HG02623 (cell line): ENCODE data around the gene TMBIM4.
"Not testable (repeated sequence)": the region's sequence is repeated elsewhere in the genome, so short reads cannot be mapped to it uniquely, and the experiment has no call there.

Source experiments
- ATAC-seq: cut with Tn5 transposase; IDR thresholded peaks from one replicate; pipeline ENCODE4 v1.9.1; 2021; ENCODE audit warnings: moderate library complexity; ENCODE audit not compliant: unreplicated experiment

The TMBIM4 gene

DNA sequence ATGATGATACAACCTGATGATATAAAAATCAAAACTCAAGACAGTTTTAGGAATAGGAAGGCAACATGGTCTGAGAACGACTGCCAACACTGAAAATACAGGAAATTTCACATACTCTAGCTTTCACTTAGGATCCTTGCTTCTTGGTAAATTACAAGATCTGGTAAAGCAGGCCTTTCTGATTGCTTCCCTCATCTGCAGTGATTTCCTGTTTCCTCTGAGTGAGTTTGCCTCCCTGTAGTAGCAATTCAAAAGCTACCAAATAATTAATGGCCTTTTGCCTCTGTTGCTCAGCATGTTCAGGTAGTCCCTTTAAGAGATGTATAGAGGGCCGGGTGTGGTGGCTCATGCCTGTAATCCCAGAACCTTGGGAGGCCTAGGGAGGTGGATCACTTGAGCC lies 17.2 kb upstream of the TMBIM4 start:
- ATAC-seq, result no peak

DNA sequence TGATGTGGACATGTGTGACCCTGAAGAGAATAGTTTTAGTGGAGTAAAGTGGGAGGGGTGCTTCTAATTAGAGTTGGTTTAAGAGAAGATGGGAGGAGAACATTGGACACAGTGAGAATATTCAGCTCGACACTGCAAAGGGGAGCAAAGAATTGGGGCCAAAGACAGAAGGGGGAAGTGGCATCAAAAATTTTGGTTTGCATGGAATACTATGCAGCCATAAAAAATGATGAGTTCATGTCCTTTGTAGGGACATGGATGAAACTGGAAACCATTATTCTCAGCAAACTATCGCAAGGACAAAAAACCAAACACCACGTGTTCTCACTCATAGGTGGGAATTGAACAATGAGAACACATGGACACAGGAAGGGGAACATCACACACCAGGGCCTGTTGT lies 15.0 kb upstream of the TMBIM4 start:
- ATAC-seq, result not testable (repeated sequence)

DNA sequence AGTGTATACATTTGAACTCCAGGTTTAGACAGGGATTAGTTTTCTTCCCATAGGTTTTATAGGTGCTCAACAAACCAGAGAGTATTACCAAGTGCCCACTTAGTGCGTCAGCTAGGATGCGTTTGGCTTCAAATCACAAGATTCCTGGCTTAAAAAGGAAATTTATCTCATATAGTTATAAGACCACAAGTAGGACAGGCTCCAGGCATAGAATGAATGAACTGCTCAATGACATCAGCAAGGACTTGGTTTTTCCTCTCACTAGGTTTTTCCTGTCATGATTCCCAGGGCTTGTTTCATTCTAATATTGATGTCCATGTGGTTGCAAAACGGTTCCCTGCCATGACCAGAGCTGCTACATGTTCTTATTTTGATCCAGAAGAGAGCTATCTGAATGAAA lies 13.2 kb upstream of the TMBIM4 start:
- ATAC-seq, result no peak

DNA sequence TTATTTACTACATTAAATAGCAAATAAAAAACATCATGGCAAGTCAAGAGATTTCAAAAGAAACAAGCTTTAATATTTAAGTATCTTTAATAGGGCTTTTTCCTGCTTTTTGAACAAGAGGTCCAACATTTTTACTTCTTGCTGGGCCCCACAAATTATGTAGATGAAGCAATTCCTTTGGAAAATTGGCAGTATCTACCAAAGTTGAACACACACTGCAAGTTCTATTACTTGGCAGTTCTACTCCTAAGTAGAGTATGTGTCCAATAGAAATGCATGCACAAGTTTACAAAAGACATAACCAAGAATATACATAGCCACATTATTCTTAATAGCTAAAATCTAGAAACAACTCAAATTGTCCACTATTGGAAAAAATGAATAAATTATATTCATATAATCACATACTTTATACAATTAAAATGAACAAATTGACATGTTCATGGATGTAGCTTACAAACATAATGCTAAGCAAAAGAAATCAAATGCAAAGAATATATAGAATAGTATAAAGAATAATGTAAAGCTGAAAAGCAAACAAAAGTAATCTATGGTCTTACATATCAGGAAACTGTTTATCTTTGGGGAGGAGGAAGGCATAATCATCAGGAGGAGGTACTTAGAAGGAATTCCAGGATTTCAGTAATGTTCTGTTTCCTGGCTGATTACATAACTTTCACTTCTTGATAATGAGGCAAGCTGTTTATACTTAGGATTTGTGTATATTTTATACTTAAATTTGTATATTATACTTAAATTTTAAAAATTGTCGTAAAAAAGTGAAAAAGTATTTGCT lies 6.5 kb upstream of the TMBIM4 start:
- no peak for ATAC-seq

DNA sequence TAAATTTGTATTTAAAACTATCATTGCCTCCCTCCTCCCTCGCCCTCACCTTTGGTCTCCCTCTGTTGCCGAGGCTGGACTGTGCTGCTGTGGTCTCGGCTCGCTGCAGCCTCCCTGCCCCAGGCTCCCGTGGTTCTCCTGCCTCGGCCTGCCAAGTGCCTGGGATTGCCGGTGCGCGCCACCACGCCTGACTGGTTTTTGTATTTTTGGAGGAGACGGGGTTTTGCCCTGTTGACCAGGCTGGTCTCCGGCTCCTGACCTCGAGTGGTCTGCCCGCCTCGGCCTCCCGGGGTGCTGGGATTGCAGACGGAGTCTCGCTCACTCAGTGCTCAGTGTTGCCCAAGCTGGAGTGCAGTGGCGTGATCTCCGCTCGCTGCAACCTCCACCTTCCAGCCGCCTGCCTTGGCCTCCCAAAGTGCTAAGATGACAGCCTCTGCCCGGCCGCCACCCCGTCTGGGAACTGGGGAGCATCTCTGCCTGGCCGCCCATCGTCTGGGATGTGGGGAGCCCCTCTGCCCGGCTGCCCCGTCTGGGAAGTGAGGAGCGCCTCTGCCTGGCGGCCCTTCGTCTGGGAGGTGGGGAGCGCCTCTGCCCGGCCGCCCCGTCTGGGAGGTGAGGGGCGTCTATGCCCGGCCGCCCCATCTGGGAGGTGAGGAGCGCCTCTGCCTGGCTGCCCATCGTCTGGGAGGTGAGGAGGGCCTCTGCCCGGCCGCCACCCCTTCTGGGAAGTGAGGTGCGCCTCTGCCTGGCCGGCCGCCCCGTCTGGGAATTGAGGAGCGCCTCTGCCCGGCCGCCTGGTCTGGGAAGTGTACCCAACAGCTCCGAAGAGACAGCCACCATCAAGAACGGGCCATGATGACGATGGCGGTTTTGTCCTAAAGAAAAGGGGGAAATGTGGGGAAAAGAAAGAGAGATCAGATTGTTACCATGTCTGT lies 4.9 kb upstream of the TMBIM4 start:
- ATAC-seq, result not testable (repeated sequence)

DNA sequence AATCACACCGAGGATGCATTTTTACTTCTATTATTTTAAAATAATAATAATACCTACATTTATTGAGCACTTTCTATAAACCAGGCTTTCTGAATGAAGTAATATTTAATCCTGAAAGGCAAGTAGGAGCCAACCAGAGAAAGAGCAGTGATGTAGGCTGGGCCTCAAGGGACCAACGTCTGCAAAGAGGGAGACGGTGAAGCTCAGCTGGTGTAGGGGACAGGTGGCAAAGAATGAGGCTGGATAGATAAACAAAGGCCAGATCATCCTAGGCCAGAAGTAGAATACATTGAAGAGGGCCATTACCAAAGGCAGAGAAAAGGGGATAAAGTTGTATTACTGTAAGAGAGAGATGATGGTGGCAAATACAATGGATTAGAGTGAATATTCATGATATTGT lies 810 bp upstream of the TMBIM4 start:
- ATAC-seq, result no peak

DNA sequence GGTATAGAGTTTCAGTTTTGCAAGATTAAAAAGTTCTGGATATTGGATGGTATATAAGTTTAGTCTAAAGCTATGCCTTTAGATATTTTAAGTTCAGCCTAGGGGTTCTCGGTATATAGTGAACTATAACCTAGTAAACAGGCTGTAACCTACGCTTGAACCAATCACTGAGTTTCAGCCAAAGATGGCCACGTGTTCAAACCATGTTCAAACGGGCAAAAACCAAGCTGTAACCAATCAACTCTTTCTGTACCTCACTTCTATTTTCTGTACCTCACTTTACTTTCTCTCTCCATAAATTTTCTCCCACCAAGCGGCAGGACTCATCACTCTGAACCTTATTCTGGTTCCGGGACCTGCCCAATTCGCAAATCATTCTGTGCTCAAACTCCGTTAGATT lies 1.4 kb downstream of the TMBIM4 start:
- no peak for ATAC-seq

DNA sequence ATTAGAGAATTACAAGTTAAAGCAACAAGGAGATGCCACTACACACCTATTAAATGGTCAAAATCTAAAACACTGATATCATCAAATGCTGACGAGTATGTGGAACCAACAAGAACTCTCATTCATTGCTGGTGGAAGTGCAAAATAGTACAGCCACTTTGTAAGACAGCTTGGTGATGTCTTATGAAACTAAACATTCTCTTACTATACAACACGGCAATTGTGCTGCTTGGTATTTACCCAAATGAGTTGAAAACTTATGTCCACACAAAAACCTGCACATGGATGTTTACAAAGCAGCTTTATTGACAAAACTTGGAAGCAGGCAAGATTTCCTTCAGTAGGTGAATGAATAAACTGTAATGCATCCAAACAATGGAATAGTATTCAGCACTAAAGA lies 3.2 kb downstream of the TMBIM4 start:
- ATAC-seq, result no peak

DNA sequence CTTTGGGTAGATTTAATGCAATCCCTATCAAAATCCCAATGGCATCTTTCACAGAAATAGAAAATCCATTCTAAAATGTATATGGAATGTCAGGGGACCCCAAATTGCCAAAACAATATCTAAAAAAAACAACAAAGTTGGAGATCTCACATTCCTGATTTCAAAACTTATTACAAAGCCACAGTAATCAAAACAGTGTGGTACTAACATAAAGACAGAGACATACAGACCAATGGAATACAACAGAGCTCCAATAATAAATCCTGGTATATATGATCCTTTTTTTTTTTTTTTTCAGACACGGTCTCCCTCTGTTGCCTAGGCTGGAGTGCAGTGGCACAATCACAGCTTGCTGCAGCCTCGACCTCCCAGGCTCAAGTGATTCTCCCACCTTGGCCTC lies 4.7 kb downstream of the TMBIM4 start:
- ATAC-seq, result no peak

DNA sequence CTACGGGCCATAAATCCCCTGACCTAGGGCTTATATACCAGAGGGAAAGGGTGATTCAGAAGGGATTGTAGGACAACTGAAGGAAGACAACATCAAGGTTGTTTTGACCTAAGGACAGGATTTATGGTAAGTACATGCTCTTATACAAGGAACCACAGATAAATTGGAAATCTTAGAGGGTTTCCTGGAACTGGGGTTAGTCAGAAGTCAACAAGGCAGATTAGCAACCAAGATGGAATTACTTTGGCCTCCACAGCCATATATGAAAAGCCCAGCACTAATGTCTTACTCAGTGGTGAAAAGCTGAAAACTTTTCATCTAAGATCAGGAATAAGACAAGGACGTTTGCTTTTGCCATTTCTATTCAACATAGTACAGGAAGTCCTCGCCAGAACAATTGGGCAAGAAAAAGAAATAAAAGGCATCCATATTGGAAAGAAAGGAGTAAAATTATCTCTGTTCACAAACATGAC lies 5.4 kb downstream of the TMBIM4 start:
- ATAC-seq, result no peak

DNA sequence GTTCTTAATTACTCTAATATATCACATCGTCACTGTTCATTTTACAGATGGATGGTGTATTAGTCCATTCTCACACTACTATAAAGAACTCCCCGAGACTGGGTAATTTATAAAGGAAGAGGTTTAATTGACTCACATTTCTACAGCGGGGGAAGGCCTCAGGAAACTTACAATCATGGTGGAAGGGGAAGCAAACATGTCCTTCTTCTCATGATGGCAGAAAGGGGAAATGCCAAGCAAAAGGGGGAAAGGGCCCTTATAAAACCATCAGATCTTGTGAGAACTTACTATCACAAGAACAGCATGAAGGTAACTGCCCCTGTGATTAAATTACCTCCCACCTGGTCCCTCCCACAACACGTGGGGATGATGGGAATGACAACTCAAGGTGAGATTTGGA lies 6.5 kb downstream of the TMBIM4 start:
- no peak for ATAC-seq

DNA sequence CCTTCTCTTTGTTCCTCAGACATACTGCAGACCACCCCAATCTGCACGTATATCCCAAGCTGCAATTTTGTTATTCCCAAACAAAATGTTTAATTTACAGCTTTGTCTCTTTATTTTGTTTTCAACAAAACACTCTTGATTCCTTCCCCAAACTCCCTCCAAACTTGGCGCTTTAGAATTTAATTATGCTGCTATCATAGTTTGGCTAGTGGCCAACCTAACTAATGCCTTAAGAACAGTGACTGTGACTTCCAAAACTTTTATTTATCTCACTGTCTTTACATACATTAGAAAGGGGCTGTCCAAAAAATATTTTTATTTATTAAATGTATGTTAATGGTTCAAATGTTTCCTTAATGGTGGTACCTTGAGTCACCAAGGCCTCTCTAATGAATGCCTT lies 7.1 kb downstream of the TMBIM4 start:
- no peak for ATAC-seq

DNA sequence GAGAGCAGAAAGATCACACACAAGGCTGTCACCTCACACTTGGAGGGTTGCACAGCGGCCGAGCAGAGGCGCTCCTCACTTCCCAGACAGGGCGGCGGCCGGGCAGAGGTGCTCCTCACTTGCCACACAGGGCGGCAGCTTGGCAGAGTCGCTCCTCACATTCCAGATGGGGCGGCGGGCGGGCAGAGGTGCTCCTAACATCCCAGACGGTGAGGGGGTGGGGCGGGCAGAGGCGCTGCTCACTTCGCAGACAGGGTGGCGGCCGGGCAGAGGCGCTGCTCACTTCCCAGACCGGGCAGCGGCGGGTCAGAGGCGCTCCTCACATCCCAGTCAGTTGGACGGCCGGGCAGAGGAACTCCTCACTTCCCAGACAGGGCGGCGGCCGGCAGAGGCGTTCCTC lies 9.1 kb downstream of the TMBIM4 start:
- ATAC-seq, result no peak

DNA sequence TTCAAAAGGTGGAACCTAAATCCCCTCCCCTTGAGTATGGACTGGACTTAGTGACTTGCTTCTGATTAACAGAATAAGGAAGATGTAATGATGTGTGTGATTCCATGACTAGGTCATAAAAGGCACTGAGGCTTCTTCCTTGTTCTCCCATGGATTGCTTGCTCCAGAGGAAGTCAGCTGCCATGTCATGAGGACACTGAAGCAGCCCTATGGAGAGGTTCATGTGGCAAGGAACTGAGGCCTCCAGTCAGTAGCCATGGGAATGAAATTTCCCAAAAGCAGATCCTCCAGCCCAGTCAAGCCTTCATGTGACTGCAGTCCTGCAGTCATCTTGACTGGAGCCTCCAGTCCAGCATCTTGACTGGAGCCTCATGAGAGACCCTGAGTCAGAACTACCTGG lies 10.7 kb downstream of the TMBIM4 start:
- ATAC-seq, result no peak

DNA sequence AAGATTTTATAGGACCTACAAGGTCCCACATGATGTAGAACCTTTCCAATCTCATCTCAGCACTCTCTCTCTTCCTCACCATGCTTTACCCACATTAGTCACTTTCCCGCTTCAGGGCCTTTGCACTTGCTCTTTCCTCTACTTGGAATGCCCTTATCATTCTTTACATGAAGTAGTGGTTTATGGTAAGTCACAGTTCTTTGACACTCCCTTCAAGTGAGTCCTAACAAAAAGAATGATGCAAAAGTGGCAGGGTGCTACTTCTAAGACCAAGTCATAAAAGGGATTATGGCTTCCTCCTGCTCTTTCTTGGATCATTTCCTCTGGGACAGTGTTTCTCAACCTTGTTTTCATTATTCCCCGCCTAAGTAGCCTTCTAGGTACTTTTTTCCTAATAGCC lies 13.1 kb downstream of the TMBIM4 start:
- ATAC-seq, result no peak

DNA sequence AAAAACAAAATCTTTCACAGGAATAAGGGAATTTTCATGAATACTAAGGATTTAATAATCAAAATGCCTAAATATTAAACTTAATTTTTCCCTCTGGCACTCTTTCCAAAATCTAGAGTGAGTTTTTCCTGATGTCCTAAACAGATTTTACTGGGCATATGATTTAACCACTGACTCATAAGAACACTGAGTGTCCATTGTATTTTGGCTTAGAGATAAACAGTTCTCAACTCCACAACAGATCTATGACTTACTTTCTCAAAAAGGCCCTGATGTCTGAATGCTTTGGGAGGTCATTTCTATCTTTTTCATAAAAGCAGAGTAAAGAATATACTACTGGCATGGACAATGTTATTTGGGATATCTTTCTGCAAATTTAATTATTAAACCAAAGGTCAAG lies 15.0 kb downstream of the TMBIM4 start:
- no peak for ATAC-seq

DNA sequence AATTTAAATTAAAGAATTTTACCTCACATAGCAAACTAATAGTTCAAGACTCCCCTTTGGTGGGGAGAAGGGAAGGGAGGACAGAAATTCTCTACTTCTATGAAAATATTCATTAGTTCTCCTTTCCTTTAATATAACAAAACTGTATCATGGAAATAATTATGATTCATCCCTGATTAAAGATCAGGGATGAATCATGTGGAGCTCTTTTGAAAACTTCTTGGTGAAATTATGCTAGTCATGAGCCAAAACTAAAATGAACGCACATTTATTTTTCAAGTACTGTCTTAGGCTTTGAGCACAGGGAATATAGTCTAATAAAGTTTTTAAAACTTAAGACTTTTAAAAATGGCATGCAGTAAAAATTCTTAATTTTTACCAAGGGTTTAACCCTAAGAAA lies 17.1 kb downstream of the TMBIM4 start:
- no peak for ATAC-seq

DNA sequence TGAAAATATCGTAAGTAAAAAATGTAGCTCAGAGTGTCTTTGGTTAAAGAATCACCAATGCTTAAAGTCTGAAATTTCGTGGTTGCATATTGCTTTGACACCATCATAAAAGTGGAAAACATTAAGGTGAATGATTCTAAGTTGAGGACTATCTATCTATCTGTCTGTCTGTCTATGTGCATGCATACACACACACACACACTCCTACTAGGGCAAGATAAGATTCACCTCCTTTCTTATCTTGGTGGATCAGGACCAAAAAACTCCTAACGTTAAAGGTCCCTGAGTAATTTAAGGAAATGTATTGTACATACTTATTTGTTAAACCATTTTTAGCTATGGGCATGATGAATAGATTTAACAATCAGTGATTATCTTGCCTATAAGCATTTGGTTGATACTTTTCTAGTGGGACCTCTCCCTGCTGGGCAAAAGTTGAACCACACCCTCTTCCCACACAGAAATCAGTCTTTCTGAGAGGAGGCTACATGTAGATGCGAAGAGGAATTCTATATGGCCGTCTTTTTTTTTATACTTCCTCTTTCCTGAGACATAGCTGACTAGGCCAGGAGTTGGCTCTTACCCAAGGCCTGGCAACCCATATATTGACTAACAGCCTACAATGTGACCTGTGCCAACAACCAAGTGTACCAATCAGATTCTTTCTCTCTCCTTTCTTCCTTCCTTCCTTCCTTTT lies 19.9 kb downstream of the TMBIM4 start:
- no peak for ATAC-seq

DNA sequence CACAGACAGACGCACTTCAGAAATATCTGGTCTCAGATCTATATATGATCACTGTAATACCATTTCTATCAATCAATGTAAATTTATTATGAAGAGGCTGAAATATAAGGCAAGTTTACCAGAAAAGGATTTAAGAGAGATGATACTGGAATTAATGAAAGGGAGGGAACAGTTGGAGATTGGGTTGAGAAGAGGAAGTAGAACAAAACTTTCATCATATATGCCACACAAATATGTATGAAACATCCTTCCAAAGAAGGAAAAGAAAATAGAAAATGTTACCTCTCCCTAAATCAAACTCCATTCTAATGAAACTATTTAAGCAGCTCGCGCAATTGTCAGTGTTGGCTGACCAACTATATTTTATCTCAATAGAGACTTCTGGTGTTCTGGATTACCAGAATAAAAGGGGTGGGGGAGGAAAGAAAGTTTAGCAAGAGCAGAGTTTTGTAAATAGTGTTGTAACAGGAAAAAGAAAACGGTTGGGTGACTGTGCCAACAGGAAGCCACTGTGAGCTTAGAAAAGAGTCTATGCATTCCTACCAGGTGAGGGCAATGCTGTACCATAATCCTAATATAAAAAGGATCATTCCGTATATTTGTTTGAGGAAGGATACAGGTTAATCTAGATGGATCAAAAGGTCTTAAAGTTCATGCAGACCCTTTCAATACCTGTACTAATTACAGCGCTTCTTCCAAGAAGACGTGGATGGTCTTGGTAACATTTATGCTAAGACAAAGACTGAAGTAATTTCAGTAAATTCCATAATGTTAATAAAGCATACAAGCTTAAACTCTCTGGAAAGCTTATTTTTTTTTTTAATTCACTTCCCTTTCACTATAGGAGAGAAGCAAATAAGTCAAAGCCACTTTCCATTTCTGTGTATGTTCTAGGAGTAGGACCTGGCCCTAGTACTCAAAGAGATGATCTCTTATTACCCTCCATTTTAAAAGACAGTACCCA lies 24.7 kb downstream of the TMBIM4 start:
- no peak for ATAC-seq

DNA sequence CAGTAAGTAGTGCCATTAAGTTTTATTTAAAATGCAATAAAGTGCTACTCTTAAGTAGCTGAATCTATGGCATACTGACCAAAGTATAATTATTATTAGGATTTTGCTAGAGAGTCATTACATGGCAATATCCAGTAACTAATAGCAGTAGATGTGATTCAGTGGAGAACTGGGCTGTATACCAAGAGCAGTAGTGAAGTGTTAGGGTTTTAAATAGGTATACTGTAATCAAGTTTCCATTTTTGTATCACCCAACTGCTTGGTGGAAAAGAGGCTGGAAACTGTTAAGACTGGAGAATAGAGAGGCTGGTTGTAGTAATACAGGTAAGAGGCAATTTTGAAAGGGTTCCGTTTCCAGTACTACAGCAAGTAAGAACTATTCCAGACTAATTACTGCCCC lies 25.9 kb downstream of the TMBIM4 start:
- ATAC-seq, result no peak
